Stimulated activated CD8-positive, alpha-beta memory T cell treated with anti-CD3 and anti-CD28 coated beads, Interleukin-12 subunit alpha, Interleukin-12 subunit beta, amount 100 ng/mL, for 24 hours (primary cell): ENCODE results near the gene TM9SF2.
A peak's percentile ranks its signal among the peaks of the same experiment; 100 is the strongest.
"Not testable (repeated sequence)": the region's sequence is repeated elsewhere in the genome, so short reads cannot be mapped to it uniquely, and the experiment has no call there.

Source experiments
- DNase-seq: peaks from one replicate; pipeline ENCODE4 v3.0.0-alpha.2; 2020; ENCODE audit errors: extremely low read depth

The TM9SF2 gene

GRCh38 chr13:99536023-99536422 is 34.8 kb downstream of the TM9SF2 start:
- no peak for DNase-seq

GRCh38 chr13:99540530-99540929 is 39.3 kb downstream of the TM9SF2 start:
- DNase-seq = no peak

GRCh38 chr13:99542788-99543406 is 41.6 kb downstream of the TM9SF2 start:
- DNase-seq = peak; percentile 8

GRCh38 chr13:99545361-99545760 is 44.1 kb downstream of the TM9SF2 start:
- no peak for DNase-seq

- no peak for DNase-seq
Measured at GRCh38 chr13:99545979-99546378, 44.7 kb downstream of the TM9SF2 start.

GRCh38 chr13:99546878-99547277 is 45.6 kb downstream of the TM9SF2 start:
- DNase-seq = no peak

- no peak for DNase-seq
Measured at GRCh38 chr13:99548448-99548847, 47.2 kb downstream of the TM9SF2 start.

GRCh38 chr13:99553033-99553432 is 51.8 kb downstream of the TM9SF2 start:
- no peak for DNase-seq

- DNase-seq = no peak
Measured at GRCh38 chr13:99555149-99555548, 53.9 kb downstream of the TM9SF2 start.

GRCh38 chr13:99556867-99557443 is 55.7 kb downstream of the TM9SF2 start:
- no peak for DNase-seq

- DNase-seq = no peak
Measured at GRCh38 chr13:99558570-99559180, 57.4 kb downstream of the TM9SF2 start.

- DNase-seq = no peak
Measured at GRCh38 chr13:99559560-99559959, 58.3 kb downstream of the TM9SF2 start.

GRCh38 chr13:99563404-99563803 is 62.1 kb downstream of the TM9SF2 start:
- no peak for DNase-seq

- no peak for DNase-seq
Measured at GRCh38 chr13:99564386-99564785, 63.1 kb downstream of the TM9SF2 start.

- no peak for DNase-seq
Measured at GRCh38 chr13:99565478-99566124, 64.3 kb downstream of the TM9SF2 start.

GRCh38 chr13:99566125-99567083 is 65.1 kb downstream of the TM9SF2 start:
- DNase-seq = no peak

- not testable (repeated sequence) for DNase-seq
Measured at GRCh38 chr13:99568901-99569300, 67.6 kb downstream of the TM9SF2 start.

- DNase-seq = no peak
Measured at GRCh38 chr13:99572131-99572530, 70.9 kb downstream of the TM9SF2 start.

GRCh38 chr13:99572921-99573320 is 71.6 kb downstream of the TM9SF2 start:
- no peak for DNase-seq

GRCh38 chr13:99575376-99576120 is 74.3 kb downstream of the TM9SF2 start:
- DNase-seq = no peak
